T-helper 2 cell treated with Interferon-gamma antibody and Interleukin-4, amounts not matched to agents 100 ng/mL and 5 ng/mL, for 36 hours (primary cell): ENCODE data around the gene IL4I1. TPM values are rescaled to one million over a fixed set of nuclear protein-coding genes. Genes with fewer than 3 reads are reported as not detected.

ENCODE experiments used
- total RNA-seq: library from RNA; stranded (reverse); gene quantifications from 2 replicates; pipeline ENCODE4 v1.2.3, GENCODE V29; 2022

Gene IL4I1
- total RNA-seq, 1 donor from 2014 or later = 1.9 TPM

Other genes starting within 250 kb of the IL4I1 start
- gene IRF3, start 231.0 kb downstream of the IL4I1 start, total RNA-seq = 135 and 158 TPM in 2 replicates
- gene BCL2L12, start 231.0 kb downstream of the IL4I1 start, total RNA-seq = 70.4 and 75.7 TPM in 2 replicates
- 173 and 187 TPM in 2 replicates for gene PRMT1, start 219.6 kb downstream of the IL4I1 start, total RNA-seq
- gene ADM5, start 207.3 kb downstream of the IL4I1 start, total RNA-seq = 4.8 and 4.9 TPM in 2 replicates
- 2.4 and 3.8 TPM in 2 replicates for gene CPT1C, start 205.8 kb downstream of the IL4I1 start, total RNA-seq
- 2.9 and 3.3 TPM in 2 replicates for gene TSKS, start 133.6 kb downstream of the IL4I1 start, total RNA-seq
- 70.9 and 73.8 TPM in 2 replicates for gene AP2A1, start 129.9 kb downstream of the IL4I1 start, total RNA-seq
- gene FUZ, start 83.6 kb downstream of the IL4I1 start, total RNA-seq = 11.3 and 11.5 TPM in 2 replicates
- 54.1 and 56.1 TPM in 2 replicates for gene MED25, start 78.6 kb downstream of the IL4I1 start, total RNA-seq
- gene PTOV1, start 45.7 kb downstream of the IL4I1 start, total RNA-seq = 90.5 and 96.0 TPM in 2 replicates
- gene PNKP, start 29.3 kb downstream of the IL4I1 start, total RNA-seq = 146 and 160 TPM in 2 replicates
- gene AKT1S1, start 19.5 kb downstream of the IL4I1 start, total RNA-seq = 15.8 and 18.4 TPM in 2 replicates
- gene TBC1D17, start 19.2 kb downstream of the IL4I1 start, total RNA-seq = 22.9 and 26.6 TPM in 2 replicates
- gene ATF5, start 32.3 kb upstream of the IL4I1 start, total RNA-seq = 10.7 and 11.3 TPM in 2 replicates
- gene NUP62, start 32.6 kb upstream of the IL4I1 start, total RNA-seq = 126 and 138 TPM in 2 replicates
- not detected in 2 replicates for gene SIGLEC11, start 64.3 kb upstream of the IL4I1 start, total RNA-seq
- 72.9 and 75.3 TPM in 2 replicates for gene VRK3, start 128.5 kb upstream of the IL4I1 start, total RNA-seq
- 10.8 and 11.0 TPM in 2 replicates for gene ZNF473, start 129.1 kb upstream of the IL4I1 start, total RNA-seq